IMR-90 (cell line): ENCODE data around the gene RAB8A.

ENCODE experiments used
- CEBPB ChIP-seq: IDR thresholded peaks from 2 replicates; pipeline ENCODE4 v1.6.1; 2012; ENCODE audit warnings: low read depth, low read length, improper control_type of control experiment
- POLR2A ChIP-seq: IDR thresholded peaks from 2 replicates; pipeline ENCODE4 v1.6.1; 2012; ENCODE audit warnings: mild to moderate bottlenecking, low read depth, low read length
- TF ChIP-seq, protein P1 (sequence below): conservative IDR thresholded peaks from 2 replicates; pipeline ENCODE4 v1.5.1; 2012; ENCODE audit warnings: mild to moderate bottlenecking, low read depth, low read length, improper control_type of control experiment
- TF ChIP-seq, protein P2 (sequence below): fragments of 150-350 bp; IDR thresholded peaks from 2 replicates; pipeline ENCODE4 v1.6.1; 2016; ENCODE audit warnings: low read depth, mild to moderate bottlenecking, low read length, moderate library complexity, borderline replicate concordance
- TF ChIP-seq, protein P3 (sequence below): fragments of 150-350 bp; IDR thresholded peaks from 2 replicates; pipeline ENCODE4 v1.6.1; 2017; ENCODE audit warnings: mild to moderate bottlenecking, antibody characterized with exemption, low read length, low read depth

DNA sequence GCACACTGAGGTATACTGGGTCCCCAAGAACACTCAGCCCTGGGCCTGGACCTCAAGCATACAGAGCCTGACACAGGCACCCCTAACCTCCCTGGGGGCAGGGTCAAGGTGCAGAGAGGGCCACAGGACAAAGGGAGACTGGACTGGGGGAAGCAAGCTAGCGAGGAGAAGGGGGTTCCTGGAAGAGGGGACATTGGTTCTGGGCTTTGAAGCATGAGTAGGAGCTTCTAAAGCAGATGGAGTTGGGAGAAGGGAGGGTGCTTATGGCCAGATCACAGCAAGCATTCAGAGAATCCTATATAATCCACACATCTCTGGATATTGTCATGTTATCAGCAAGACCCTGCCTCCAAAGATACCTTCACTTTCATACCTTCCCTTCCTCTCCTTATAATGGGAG is 58.4 kb downstream of the RAB8A start:
- TF ChIP-seq, protein P1, sequence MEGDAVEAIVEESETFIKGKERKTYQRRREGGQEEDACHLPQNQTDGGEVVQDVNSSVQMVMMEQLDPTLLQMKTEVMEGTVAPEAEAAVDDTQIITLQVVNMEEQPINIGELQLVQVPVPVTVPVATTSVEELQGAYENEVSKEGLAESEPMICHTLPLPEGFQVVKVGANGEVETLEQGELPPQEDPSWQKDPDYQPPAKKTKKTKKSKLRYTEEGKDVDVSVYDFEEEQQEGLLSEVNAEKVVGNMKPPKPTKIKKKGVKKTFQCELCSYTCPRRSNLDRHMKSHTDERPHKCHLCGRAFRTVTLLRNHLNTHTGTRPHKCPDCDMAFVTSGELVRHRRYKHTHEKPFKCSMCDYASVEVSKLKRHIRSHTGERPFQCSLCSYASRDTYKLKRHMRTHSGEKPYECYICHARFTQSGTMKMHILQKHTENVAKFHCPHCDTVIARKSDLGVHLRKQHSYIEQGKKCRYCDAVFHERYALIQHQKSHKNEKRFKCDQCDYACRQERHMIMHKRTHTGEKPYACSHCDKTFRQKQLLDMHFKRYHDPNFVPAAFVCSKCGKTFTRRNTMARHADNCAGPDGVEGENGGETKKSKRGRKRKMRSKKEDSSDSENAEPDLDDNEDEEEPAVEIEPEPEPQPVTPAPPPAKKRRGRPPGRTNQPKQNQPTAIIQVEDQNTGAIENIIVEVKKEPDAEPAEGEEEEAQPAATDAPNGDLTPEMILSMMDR: no peak
- TF ChIP-seq POLR2A (no peak), CEBPB (no peak)
- TF ChIP-seq, protein P2, sequence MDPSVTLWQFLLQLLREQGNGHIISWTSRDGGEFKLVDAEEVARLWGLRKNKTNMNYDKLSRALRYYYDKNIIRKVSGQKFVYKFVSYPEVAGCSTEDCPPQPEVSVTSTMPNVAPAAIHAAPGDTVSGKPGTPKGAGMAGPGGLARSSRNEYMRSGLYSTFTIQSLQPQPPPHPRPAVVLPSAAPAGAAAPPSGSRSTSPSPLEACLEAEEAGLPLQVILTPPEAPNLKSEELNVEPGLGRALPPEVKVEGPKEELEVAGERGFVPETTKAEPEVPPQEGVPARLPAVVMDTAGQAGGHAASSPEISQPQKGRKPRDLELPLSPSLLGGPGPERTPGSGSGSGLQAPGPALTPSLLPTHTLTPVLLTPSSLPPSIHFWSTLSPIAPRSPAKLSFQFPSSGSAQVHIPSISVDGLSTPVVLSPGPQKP: no peak
- TF ChIP-seq, protein P3, sequence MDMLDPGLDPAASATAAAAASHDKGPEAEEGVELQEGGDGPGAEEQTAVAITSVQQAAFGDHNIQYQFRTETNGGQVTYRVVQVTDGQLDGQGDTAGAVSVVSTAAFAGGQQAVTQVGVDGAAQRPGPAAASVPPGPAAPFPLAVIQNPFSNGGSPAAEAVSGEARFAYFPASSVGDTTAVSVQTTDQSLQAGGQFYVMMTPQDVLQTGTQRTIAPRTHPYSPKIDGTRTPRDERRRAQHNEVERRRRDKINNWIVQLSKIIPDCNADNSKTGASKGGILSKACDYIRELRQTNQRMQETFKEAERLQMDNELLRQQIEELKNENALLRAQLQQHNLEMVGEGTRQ: no peak
